Astrocyte of the spinal cord (primary cell): Measurements from ENCODE around the gene SSR1.
A peak's percentile ranks its signal among the peaks of the same experiment; 100 is the strongest.
"Not testable (repeated sequence)": the region's sequence is repeated elsewhere in the genome, so short reads cannot be mapped to it uniquely, and the experiment has no call there.

Experiments
- DNase-seq: peaks from one replicate; pipeline ENCODE4 v3.0.0; 2011; ENCODE audit warnings: low read depth, low spot score
- H3K4me3 ChIP-seq: 2 replicates; pipeline ENCODE4 v1.5.1; 2011; ENCODE audit warnings: low read depth, mild to moderate bottlenecking, low read length, moderate library complexity
- CTCF ChIP-seq: IDR thresholded peaks from 2 replicates; pipeline ENCODE4 v1.5.1; 2012; ENCODE audit warnings: low read depth, mild to moderate bottlenecking, low read length, inconsistent platforms
- in situ Hi-C: cut with HindIII; loops from 2 replicates; pipeline ENCODE4 v1.10.0; 2017; ENCODE audit warnings: low sequenced_read_pairs

Gene SSR1

GRCh38 chr6:7316658-7317533 is 3.9 kb upstream of the SSR1 start:
- DNase-seq = no peak
- no peak overlapping the region for H3K4me3 ChIP-seq
- in situ Hi-C loops = no loop called here
- TF ChIP-seq CTCF = no peak

- TF ChIP-seq CTCF = no peak
- DNase-seq = no peak
- in situ Hi-C loops = no loop called here
These were observed 3.0 kb upstream of the SSR1 start for GRCh38 chr6:7315948-7316365.

GRCh38 chr6:7315087-7315947 is 2.3 kb upstream of the SSR1 start:
- DNase-seq, H3K4me3 ChIP-seq, in situ Hi-C loops: not testable (repeated sequence)

More at GRCh38 chr6:7315948-7316365, 3.0 kb upstream of the SSR1 start:
- no peak overlapping the region for H3K4me3 ChIP-seq

- in situ Hi-C loops = no loop called here
- H3K4me3 ChIP-seq = no peak overlapping the region
- no peak for DNase-seq
- TF ChIP-seq CTCF = no peak
These were observed 1.4 kb upstream of the SSR1 start for GRCh38 chr6:7314414-7314813.

GRCh38 chr6:7313505-7314165 is 636 bp upstream of the SSR1 start:
- DNase-seq = no peak
- in situ Hi-C loops = no loop called here
- H3K4me3 ChIP-seq = peak overlapping the region; percentile 96
- no peak for TF ChIP-seq CTCF

- DNase-seq = peak; percentile 6
- no peak for TF ChIP-seq CTCF
- in situ Hi-C loops = no loop called here
- peak overlapping the region; percentile 96 for H3K4me3 ChIP-seq
These were observed 933 bp downstream of the SSR1 start for GRCh38 chr6:7311917-7312615.
